ENCODE data around the gene DIAPH2. TPM values are rescaled to one million over a fixed set of nuclear protein-coding genes. Genes with fewer than 3 reads are reported as not detected.
A peak's percentile ranks its signal among the peaks of the same experiment; 100 is the strongest.

Gene DIAPH2
- total and polyA plus RNA-seq, 12 donors: 1.8 to 13.6 (median 10.1) TPM

- H3K27ac ChIP-seq: no peak overlapping the region
- ATAC-seq (no peak), DNase-seq (no peak)
- 82 to 87% methylated on average over 3 of the region's 3 CpGs for WGBS, 2 donors
- no peak for TF ChIP-seq CTCF (IDR thresholded peaks at IDR 0.05)
- H3K4me1 ChIP-seq: no peaks in the 10 kb centered on the region
- H3K36me3 ChIP-seq: no peaks in the 10 kb centered on the region
- peaks cover 0 to 7% (median 0%) of the 10 kb centered on the region in 7 donors for H3K27me3 ChIP-seq
- H3K4me3 ChIP-seq: no peak overlapping the region
- intact Hi-C loops (cut with DNase I): no loop called here
- H3K9me3 ChIP-seq: no peaks in the 10 kb centered on the region
Measured at GRCh38 chrX:97556359-97556758, 871.7 kb downstream of the DIAPH2 start.

GRCh38 chrX:97563531-97564133, 879.0 kb downstream of the DIAPH2 start:
- no peaks in the 10 kb centered on the region for H3K36me3 ChIP-seq
- H3K4me3 ChIP-seq: peak overlapping the region in 7 of 10 donors; percentile 3 to 45 (median 40)
- no peak for TF ChIP-seq CTCF (IDR thresholded peaks at IDR 0.05)
- peak overlapping the region in 8 of 10 donors; percentile 14 to 74 (median 36) for H3K27ac ChIP-seq
- intact Hi-C loops (cut with DNase I): no loop called here
- peaks cover 0 to 16% (median 5%) of the 10 kb centered on the region in 9 donors for H3K4me1 ChIP-seq
- ATAC-seq: peak in 7 of 8 donors; percentile 38 to 79 (median 77)
- DNase-seq: peak in 1 of 2 donors; percentile 13
- H3K27me3 ChIP-seq: no peaks in the 10 kb centered on the region
- H3K9me3 ChIP-seq: no peaks in the 10 kb centered on the region
- WGBS, 2 donors: 6 to 16% methylated on average over 4 of the region's 4 CpGs

- 85 to 89% methylated on average over 2 of the region's 2 CpGs for WGBS, 2 donors
- H3K27me3 ChIP-seq: no peaks in the 10 kb centered on the region
- H3K27ac ChIP-seq: peak overlapping the region in 1 of 10 donors; percentile 74
- no peak for DNase-seq
- H3K36me3 ChIP-seq: no peaks in the 10 kb centered on the region
- intact Hi-C loops (cut with DNase I): no loop called here
- H3K4me1 ChIP-seq: peaks cover 0 to 16% (median 5%) of the 10 kb centered on the region in 9 donors
- no peaks in the 10 kb centered on the region for H3K9me3 ChIP-seq
- ATAC-seq: no peak
- TF ChIP-seq CTCF (IDR thresholded peaks at IDR 0.05): no peak
- no peak overlapping the region for H3K4me3 ChIP-seq
Measured at GRCh38 chrX:97564496-97564895, 879.9 kb downstream of the DIAPH2 start.

- Histone ChIP-seq H3K4me1 (no peaks in the 10 kb centered on the region), H3K36me3 (no peaks in the 10 kb centered on the region), H3K4me3 (no peak overlapping the region), H3K9me3 (peaks cover 0 to 2% (median 0%) of the 10 kb centered on the region in 11 donors), H3K27ac (no peak overlapping the region), H3K27me3 (peaks cover 0 to 4% (median 0%) of the 10 kb centered on the region in 7 donors)
- no peak for TF ChIP-seq CTCF (IDR thresholded peaks at IDR 0.05)
- WGBS, 2 donors: 74 to 78% methylated on average over 5 of the region's 5 CpGs
- no peak for ATAC-seq
- DNase-seq: no peak
- intact Hi-C loops (cut with DNase I): no loop called here
Measured at GRCh38 chrX:97587171-97587570, 902.5 kb downstream of the DIAPH2 start.

Measured in heart right ventricle (tissue), 16 donors.